Measurements from ENCODE around the gene MCM10.
"Not testable (repeated sequence)": the region's sequence is repeated elsewhere in the genome, so short reads cannot be mapped to it uniquely, and the experiment has no call there.

Gene MCM10

GRCh38 chr10:13219685-13220670, 58.6 kb downstream of the MCM10 start:
- in situ Hi-C loops (cut with MboI; ENCODE audit: low sequenced_read_pairs): no loop called here

DNA sequence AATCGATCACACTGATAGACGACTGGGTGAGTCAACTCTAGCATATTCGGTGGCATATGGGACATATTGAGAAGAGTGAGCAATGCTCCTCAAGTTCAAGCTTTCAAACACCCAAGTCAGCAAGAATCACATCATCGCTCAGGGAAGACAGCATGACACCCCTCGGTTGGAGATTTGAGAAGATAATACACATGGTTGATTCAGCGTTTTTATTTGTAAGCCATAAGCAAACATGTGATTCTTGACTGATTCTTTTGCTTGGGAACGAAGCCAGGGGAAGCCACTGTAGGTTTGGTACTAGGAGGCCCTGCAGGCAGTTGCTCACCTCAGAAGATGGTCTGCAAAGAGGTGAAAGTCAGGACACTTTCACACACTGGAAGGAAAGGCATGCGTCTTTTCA, 60.2 kb downstream of the MCM10 start:
- in situ Hi-C loops (cut with MboI; ENCODE audit: low sequenced_read_pairs): no loop called here

- in situ Hi-C loops (cut with MboI; ENCODE audit: low sequenced_read_pairs): no loop called here
Observed at GRCh38 chr10:13222151-13222550, 60.8 kb downstream of the MCM10 start.

DNA sequence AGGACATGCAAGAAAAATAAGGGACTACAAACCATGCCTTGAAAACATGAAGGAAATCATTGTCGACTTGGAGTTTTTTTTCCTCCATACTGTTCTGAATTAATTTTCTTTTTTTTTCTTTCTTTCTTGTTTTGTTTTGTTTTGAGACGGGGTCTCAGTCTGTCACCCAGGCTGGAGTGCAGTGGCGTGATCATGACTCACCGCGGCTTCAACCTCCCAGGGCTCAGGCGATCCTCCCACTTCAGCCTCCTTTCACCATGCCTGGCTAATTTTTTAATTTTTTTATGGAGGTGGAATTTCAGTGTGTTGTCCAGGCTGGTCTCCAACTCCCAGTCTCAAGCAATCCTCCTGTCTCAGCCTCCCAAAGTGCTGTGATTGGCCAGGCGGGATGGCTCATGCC, 61.2 kb downstream of the MCM10 start:
- in situ Hi-C loops (cut with MboI; ENCODE audit: low sequenced_read_pairs): no loop called here

- in situ Hi-C loops (cut with MboI; ENCODE audit: low sequenced_read_pairs): no loop called here
Observed at GRCh38 chr10:13223241-13223640, 61.9 kb downstream of the MCM10 start.

DNA sequence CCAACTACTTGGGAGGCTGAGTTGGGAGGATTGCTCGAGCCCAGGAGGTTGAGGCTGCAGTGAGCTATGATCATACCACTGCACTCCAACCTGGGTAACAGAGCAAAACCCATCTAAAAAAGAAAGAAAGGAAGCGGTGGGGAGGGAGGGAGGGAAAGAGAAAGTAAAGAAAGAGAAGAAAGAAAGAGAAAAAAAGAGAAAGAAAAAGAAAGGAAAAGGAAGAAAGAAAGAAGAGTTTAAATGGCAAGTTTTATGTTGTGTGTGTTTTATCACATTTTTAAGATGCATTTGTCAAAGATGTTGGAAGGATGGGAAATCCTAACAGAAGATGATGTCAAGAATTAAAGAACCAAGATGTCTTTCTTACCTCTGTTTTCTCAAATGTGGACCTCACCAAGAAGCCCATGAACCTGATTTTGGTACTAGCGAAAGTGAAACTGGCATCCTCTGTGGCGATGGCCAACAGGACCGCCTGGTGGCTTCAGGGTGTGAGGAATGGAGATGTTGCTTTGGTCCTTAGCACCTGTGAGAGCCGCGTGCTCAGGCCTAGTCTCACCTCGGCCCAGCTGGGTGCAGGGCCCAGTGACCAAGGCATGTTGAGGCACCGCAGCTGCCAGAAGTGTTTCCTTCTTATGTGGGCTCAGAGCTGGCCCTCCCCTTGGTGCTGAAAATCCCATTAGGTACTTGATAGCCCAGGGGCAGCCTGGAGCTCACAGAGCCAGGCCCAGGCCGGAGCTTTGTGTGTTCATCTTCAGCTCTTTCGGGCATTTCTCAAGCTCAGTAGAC, 63.0 kb downstream of the MCM10 start:
- in situ Hi-C loops (cut with MboI; ENCODE audit: low sequenced_read_pairs): no loop called here

DNA sequence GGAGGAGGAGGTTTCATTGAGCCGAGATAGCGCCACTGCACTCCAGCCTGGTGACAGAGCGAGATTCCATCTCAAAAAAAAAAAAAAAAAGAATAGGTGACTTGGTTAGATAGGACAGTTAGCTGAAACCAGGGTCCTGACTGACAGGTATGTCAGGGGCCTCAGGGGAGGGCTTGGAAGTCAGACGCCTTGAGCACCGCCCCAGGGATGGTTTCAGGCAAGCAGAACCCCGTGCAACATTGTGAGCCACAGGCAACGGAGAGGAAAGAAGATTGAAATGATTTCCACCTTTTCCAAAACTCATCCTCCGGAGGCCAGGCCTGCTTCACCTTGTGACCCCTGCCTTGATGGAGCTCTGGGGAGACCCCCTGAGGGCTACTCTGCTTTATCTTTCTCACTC, 64.2 kb downstream of the MCM10 start:
- in situ Hi-C loops (cut with MboI; ENCODE audit: low sequenced_read_pairs): no loop called here

DNA sequence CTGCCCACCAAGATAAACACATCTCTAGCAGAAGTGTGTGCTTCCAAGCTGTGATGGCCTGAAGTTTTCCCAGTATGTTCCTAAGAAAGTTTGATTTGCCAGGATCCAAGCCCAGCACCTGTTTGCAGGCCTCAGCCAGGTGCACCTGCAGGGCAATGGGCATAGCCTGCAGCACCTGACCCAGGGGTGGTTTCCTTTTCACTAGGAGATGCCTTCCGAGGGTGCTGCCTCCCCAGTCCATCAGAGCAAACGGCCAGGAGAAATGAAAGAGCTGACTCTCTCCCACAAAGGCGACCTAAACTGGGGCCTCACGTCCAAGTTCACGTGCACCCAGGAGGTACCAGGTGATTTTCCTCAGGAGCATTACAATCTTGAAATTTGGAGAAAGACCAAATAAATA, 65.7 kb downstream of the MCM10 start:
- in situ Hi-C loops (cut with MboI; ENCODE audit: low sequenced_read_pairs): no loop called here

DNA sequence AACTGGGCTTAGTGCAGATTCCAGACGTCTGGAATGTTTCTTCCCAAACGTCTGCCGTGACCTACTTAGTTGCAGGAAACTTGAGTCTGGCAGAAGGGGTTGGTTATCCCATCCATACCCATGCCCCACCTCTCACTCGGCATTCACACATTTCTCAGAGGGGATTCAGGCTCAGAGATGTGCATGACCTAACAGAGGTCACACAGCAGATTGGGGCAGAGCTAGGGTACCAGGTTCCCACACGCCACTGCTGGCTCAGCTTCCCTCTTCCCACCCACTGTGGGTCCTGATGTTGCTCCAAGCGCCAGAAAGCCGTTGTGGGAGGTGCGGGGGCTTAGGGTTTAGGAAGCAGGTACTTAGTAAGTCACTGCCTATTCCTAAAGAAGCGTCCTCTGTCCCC, 69.8 kb downstream of the MCM10 start:
- in situ Hi-C loops (cut with MboI; ENCODE audit: low sequenced_read_pairs): no loop called here

GRCh38 chr10:13231808-13232207, 70.5 kb downstream of the MCM10 start:
- in situ Hi-C loops (cut with MboI; ENCODE audit: low sequenced_read_pairs): no loop called here

- in situ Hi-C loops (cut with MboI; ENCODE audit: low sequenced_read_pairs): no loop called here
Observed at GRCh38 chr10:13233358-13233757, 72.0 kb downstream of the MCM10 start.

DNA sequence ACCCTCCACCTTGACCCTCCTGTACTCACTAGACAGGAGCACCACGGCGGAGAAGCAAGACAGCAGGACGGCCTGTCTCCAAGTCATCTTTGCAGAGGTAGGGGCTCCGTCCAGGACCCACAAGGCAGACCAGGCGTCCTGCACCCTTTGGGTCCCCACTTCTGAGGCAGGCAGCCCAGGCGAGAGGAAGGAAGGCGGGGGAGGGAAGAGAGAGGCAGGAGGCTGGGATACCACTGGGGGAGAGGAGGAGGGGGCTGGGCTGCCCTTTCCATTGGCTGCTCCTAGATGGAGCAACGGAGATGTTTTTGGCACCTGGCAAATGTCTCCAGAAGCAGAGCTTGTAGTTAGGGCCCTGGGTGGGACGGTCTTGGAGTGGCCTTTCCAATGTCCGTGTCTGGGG, 72.8 kb downstream of the MCM10 start, which contains the start of gene UCMA:
TSS of gene UCMA (minus strand) at position 203 of the 400 bp plus-strand sequence. CDS start at position 87, 116 bp downstream.
- in situ Hi-C loops (cut with MboI; ENCODE audit: low sequenced_read_pairs): no loop called here

DNA sequence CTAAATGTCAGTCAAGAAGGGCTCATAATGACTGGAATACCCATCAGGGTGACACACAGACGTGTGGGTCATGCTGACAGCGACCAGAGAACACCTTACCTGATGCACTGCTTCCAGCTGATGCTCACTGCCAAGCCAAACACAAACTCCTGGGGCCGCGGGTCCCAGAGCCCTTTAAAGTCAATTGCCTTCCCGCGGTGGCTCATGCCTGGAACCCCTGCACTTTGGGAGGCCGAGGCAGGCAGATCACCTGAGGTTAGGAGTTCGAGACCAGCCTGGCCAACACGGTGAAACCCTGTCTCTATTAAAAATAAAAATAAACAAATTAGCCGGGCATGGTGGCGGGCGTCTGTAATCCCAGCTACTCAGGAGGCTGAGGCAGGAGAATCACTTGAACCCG, 73.4 kb downstream of the MCM10 start:
- in situ Hi-C loops (cut with MboI; ENCODE audit: low sequenced_read_pairs): not testable (repeated sequence)

DNA sequence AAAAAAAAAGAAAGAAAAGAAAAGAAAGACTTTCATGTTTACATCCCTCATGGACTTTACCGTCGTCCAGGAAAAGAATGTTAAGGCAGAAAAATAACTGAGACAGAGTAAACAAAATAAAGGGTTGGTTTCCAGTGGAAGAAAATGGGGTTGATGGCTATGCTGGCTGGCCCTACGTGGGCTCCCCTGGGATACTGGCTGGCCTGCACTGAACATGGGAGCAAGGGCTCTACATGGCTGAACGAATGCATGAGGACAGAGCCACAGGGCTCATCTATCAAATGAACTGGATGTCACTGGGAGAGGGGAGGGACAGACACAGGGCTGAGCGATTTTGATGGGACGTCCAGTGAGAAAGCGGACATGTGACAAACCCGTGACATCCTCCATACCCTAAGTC, 75.3 kb downstream of the MCM10 start:
- in situ Hi-C loops (cut with MboI; ENCODE audit: low sequenced_read_pairs): no loop called here

DNA sequence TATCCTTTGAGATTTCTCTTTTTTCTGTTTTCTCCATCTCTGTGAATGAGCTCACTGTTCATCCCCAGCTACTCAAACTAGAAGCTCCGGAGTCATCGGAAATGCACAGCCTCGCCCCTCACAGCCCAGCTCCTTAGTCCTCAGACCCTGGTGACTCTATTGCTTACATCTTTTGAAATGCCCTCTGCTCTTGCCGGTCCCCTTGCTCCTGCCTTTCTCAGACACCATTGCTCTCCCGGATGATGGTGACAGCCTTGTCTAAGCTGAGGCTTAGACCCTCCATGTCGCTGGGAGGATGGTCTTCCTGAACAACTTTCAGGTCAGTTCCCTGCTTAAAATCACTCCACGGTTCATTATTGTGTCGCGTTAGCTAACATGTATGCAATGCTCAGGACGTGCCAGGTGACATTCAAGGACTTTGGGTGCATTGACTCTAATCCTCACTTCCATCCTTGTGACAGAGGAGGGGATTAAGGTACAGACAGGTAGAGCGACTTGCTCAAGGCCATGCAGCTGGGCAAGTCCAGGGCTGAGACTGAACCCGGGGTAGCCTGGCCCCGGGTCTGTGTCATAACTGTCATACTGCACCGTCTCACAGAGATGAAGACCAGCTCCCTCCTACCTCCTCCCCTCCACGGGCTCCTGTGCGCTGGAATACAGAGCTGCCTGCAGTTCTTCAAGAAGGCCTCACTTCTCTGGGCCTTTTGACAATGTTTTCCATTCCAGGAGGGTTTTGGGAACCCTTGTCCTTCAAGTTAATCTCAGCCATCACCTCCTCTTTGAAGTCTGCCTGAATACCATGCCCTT, 77.1 kb downstream of the MCM10 start:
- in situ Hi-C loops (cut with MboI; ENCODE audit: low sequenced_read_pairs): no loop called here

DNA sequence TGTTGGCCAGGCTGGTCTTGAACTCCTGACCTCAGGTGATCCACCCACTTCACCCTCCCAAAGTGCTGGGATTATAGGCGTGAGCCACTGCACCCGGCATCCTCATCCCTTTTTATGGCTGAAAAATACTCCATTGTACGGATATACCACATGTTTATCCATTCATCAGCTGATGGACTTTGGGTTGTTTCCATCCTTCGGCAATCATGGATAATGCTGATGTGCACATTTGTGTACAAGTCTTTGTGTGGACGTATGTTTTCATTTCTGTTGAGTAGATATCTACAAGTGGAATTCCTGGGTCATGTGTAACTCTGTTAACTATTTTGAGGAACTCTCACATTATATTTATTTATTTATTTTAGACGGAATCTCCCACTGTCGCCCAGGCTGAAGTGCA, 78.6 kb downstream of the MCM10 start:
- in situ Hi-C loops (cut with MboI; ENCODE audit: low sequenced_read_pairs): no loop called here

DNA sequence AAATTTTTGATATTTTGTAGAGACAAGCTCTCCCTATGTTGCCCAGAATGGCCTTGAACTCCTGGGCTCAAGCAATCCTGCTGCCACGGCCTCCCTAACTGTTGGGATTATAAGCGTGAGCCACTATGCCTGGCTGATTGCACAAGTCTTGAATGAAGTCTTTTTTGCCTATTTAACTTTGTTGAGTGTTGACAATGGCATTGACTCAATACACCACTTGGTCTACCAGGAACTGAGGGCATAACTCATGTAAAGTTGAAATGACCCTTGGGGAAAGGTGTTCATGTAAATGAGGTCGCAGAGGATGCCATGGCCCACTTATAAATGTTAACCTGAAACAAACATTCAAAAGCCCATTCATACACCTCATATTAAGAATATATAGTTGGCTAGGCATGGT, 80.3 kb downstream of the MCM10 start:
- in situ Hi-C loops (cut with MboI; ENCODE audit: low sequenced_read_pairs): no loop called here

- in situ Hi-C loops (cut with MboI; ENCODE audit: low sequenced_read_pairs): not testable (repeated sequence)
Observed at GRCh38 chr10:13242260-13242659, 80.9 kb downstream of the MCM10 start.

DNA sequence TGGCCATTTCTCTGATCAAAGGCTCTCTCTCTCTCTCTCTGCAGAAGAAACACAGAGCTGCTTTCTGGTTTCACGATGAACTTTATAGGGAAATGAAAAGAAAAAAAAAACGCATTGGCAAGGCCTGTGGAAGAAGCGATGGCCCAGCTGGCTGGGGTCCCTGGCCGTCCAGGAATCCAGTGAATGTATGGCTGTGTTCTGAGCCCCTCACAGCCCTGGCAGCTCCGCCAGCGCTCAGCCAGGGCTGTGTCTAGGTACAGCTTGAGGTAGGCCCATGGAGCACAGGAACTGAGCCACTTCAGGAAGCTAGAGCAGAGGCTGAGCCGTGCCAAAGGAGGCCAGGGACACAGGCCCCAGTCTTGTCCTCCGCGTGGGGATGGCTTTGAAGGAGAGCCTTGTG, 85.9 kb downstream of the MCM10 start:
- in situ Hi-C loops (cut with MboI; ENCODE audit: low sequenced_read_pairs): no loop called here

GRCh38 chr10:13247784-13248183, 86.4 kb downstream of the MCM10 start:
- in situ Hi-C loops (cut with MboI; ENCODE audit: low sequenced_read_pairs): no loop called here

DNA sequence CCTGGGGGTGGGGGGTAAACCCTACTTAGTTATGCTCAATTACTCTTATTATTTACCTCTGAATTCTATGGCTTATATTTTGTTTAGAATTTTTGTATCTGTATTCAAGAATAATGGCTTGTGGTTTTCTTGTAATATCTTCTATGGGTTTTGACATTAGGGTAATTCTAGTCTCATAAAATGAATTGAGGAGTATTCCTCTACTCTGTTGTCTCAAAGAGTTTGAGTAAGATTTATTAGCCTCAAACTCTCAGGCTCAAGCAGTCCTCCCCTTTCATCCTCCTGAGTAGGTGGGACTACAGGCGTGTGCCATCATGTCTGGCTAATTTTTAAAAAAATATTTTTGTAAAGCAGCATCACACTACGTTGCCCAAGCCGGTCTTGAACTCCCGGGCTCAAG, 92.4 kb downstream of the MCM10 start:
- in situ Hi-C loops (cut with MboI; ENCODE audit: low sequenced_read_pairs): no loop called here

All from HL-60/S4 (cell line).